ENCODE measurements around the gene ARL16. TPM values are rescaled to one million over a fixed set of nuclear protein-coding genes. Genes with fewer than 3 reads are reported as not detected.

Gene ARL16
- total RNA-seq, 1 donor from 2014 or later, result 38.6 TPM

GRCh38 chr17:81726004-81726403 is 42.4 kb upstream of the ARL16 start:
- no peak overlapping the region for H3K27ac Mint-ChIP-seq (ENCODE audit: unreplicated experiment)
- H3K9me3 ChIP-seq (ENCODE audit: insufficient read depth, low read depth, low read length), result no peaks in the 10 kb centered on the region
- H3K4me2 ChIP-seq (ENCODE audit: low read length), result no peak overlapping the region
- H3K9me3 Mint-ChIP-seq (ENCODE audit: unreplicated experiment), result no peaks in the 10 kb centered on the region
- TF ChIP-seq CTCF (IDR thresholded peaks at IDR 0.05; ENCODE audit: insufficient read depth, low read depth, low read length) (no peak), EZH2 (IDR thresholded peaks at IDR 0.05; ENCODE audit: insufficient read depth, low read length) (no peak)
- no peak overlapping the region for H3K27ac ChIP-seq (ENCODE audit: low read depth, low read length)
- no peak overlapping the region for H3K4me3 ChIP-seq (ENCODE audit: insufficient read depth, low read depth, low read length)
- H3K9ac ChIP-seq (ENCODE audit: low read length), result no peak overlapping the region
- H3K4me1 ChIP-seq (ENCODE audit: insufficient read depth, low read length), result peaks cover 1% of the 10 kb centered on the region
- H3K27me3 ChIP-seq (ENCODE audit: insufficient read depth, low read length), result peaks cover 2% of the 10 kb centered on the region
- no peaks in the 10 kb centered on the region for H3K36me3 Mint-ChIP-seq (ENCODE audit: low read depth, unreplicated experiment)
- H2AFZ ChIP-seq (ENCODE audit: low read depth, low read length), result no peak overlapping the region
- no peaks in the 10 kb centered on the region for H3K36me3 ChIP-seq (ENCODE audit: insufficient read depth, low read length)
- no peak for DNase-seq (ENCODE audit: low read depth)
- H3K4me1 Mint-ChIP-seq (ENCODE audit: low read depth, unreplicated experiment), result no peaks in the 10 kb centered on the region
- H3K4me3 Mint-ChIP-seq (ENCODE audit: unreplicated experiment), result no peak overlapping the region
- no peaks in the 10 kb centered on the region for H3K79me2 ChIP-seq (ENCODE audit: insufficient read depth, low read length)
- H4K20me1 ChIP-seq (ENCODE audit: insufficient read depth, low read length), result no peaks in the 10 kb centered on the region
- FAIRE-seq, result no peak
- H3K27me3 Mint-ChIP-seq (ENCODE audit: low read depth, unreplicated experiment), result peaks cover 8% of the 10 kb centered on the region

DNA sequence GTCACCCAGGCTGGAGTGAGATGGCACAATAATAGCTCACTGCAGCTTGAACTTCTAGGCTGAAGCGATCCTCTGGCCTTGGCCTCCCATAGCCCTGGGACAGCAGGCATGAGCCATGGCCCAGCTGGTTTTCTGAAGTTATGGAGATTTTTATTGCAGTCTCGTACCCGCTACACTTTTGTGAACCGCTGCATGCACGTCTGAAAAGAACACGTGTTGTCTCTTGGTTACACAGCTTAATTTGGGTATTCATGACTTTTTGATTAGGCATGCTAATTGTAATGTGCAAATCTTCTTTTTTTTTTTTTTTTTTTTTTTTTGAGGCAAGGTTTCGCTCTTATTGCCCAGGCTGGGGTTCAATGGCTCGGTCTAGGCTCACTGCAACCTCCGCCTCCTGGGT is 41.8 kb upstream of the ARL16 start:
- H3K4me1 ChIP-seq (ENCODE audit: insufficient read depth, low read length), result no peaks in the 10 kb centered on the region
- H3K27me3 ChIP-seq (ENCODE audit: insufficient read depth, low read length), result no peaks in the 10 kb centered on the region
- DNase-seq (ENCODE audit: low read depth), result no peak
- H3K27ac ChIP-seq (ENCODE audit: low read depth, low read length), result no peak overlapping the region
- no peak overlapping the region for H3K4me3 Mint-ChIP-seq (ENCODE audit: unreplicated experiment)
- H3K9me3 Mint-ChIP-seq (ENCODE audit: unreplicated experiment), result no peaks in the 10 kb centered on the region
- H3K9me3 ChIP-seq (ENCODE audit: insufficient read depth, low read depth, low read length), result no peaks in the 10 kb centered on the region
- peaks cover 8% of the 10 kb centered on the region for H3K27me3 Mint-ChIP-seq (ENCODE audit: low read depth, unreplicated experiment)
- H3K9ac ChIP-seq (ENCODE audit: low read length), result no peak overlapping the region
- H2AFZ ChIP-seq (ENCODE audit: low read depth, low read length), result no peak overlapping the region
- no peaks in the 10 kb centered on the region for H3K36me3 ChIP-seq (ENCODE audit: insufficient read depth, low read length)
- no peaks in the 10 kb centered on the region for H3K79me2 ChIP-seq (ENCODE audit: insufficient read depth, low read length)
- TF ChIP-seq EZH2 (IDR thresholded peaks at IDR 0.05; ENCODE audit: insufficient read depth, low read length), result no peak
- TF ChIP-seq CTCF (IDR thresholded peaks at IDR 0.05; ENCODE audit: insufficient read depth, low read depth, low read length), result no peak
- H3K4me3 ChIP-seq (ENCODE audit: insufficient read depth, low read depth, low read length), result no peak overlapping the region
- no peaks in the 10 kb centered on the region for H4K20me1 ChIP-seq (ENCODE audit: insufficient read depth, low read length)
- H3K4me2 ChIP-seq (ENCODE audit: low read length), result no peak overlapping the region
- no peak overlapping the region for H3K27ac Mint-ChIP-seq (ENCODE audit: unreplicated experiment)
- no peak for FAIRE-seq
- no peaks in the 10 kb centered on the region for H3K4me1 Mint-ChIP-seq (ENCODE audit: low read depth, unreplicated experiment)
- no peaks in the 10 kb centered on the region for H3K36me3 Mint-ChIP-seq (ENCODE audit: low read depth, unreplicated experiment)

- no peak overlapping the region for H3K27ac Mint-ChIP-seq (ENCODE audit: unreplicated experiment)
- H3K27me3 Mint-ChIP-seq (ENCODE audit: low read depth, unreplicated experiment), result peaks cover 8% of the 10 kb centered on the region
Measured at GRCh38 chr17:81723651-81724209, 40.1 kb upstream of the ARL16 start.

More at GRCh38 chr17:81723651-81724209, 40.1 kb upstream of the ARL16 start:
- H3K9ac ChIP-seq (ENCODE audit: low read length), result no peak overlapping the region
- H3K4me3 ChIP-seq (ENCODE audit: insufficient read depth, low read depth, low read length), result no peak overlapping the region
- no peaks in the 10 kb centered on the region for H4K20me1 ChIP-seq (ENCODE audit: insufficient read depth, low read length)
- H3K4me1 ChIP-seq (ENCODE audit: insufficient read depth, low read length), result no peaks in the 10 kb centered on the region
- H2AFZ ChIP-seq (ENCODE audit: low read depth, low read length), result no peak overlapping the region
- no peaks in the 10 kb centered on the region for H3K4me1 Mint-ChIP-seq (ENCODE audit: low read depth, unreplicated experiment)
- no peaks in the 10 kb centered on the region for H3K79me2 ChIP-seq (ENCODE audit: insufficient read depth, low read length)
- H3K4me3 Mint-ChIP-seq (ENCODE audit: unreplicated experiment), result no peak overlapping the region
- H3K36me3 ChIP-seq (ENCODE audit: insufficient read depth, low read length), result no peaks in the 10 kb centered on the region
- H3K4me2 ChIP-seq (ENCODE audit: low read length), result no peak overlapping the region
- DNase-seq (ENCODE audit: low read depth) (no peak), FAIRE-seq (no peak)
- no peaks in the 10 kb centered on the region for H3K9me3 Mint-ChIP-seq (ENCODE audit: unreplicated experiment)
- TF ChIP-seq CTCF (IDR thresholded peaks at IDR 0.05; ENCODE audit: insufficient read depth, low read depth, low read length), result no peak
- TF ChIP-seq EZH2 (IDR thresholded peaks at IDR 0.05; ENCODE audit: insufficient read depth, low read length), result no peak
- H3K9me3 ChIP-seq (ENCODE audit: insufficient read depth, low read depth, low read length), result no peaks in the 10 kb centered on the region
- H3K27ac ChIP-seq (ENCODE audit: low read depth, low read length), result no peak overlapping the region
- H3K27me3 ChIP-seq (ENCODE audit: insufficient read depth, low read length), result no peaks in the 10 kb centered on the region
- no peaks in the 10 kb centered on the region for H3K36me3 Mint-ChIP-seq (ENCODE audit: low read depth, unreplicated experiment)

Data from astrocyte (in vitro differentiated cells and primary cell).